ENCODE data around the gene SOWAHC.

The SOWAHC gene

DNA sequence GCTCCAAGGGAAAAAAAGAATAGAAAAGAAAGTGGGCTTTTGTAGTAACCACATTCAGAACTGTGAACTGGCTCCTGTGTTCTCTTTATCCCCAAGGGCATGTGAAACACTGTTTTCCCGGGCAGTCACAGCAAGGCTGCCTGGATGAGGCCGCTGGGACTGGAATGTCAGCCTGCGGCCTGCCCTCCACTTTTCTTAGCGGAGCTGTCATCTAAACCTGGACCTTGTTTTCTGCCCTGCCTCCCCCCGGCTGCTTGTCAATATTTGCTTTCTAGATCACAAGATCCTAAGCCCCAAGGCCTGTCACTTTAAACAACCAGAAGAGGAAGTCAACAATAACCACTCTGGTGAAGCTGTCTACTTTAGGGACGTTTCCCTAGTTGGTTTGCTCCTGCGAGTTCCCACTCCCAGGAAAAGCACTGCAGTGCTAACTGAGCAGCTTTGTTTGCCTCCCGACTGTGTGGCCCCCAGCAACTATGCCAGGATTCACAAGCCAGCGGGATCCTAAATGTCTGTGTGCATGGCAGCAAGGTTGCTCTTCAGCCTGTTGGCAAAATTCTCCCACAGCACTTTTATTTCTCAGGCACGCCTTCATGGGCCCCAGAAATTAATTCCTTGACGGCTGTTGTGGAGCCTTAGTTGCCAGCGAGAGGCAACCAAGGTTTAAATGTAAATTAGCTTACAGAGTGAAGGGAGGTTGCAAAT is 30.6 kb downstream of the SOWAHC start:
- TF ChIP-seq, protein P1, sequence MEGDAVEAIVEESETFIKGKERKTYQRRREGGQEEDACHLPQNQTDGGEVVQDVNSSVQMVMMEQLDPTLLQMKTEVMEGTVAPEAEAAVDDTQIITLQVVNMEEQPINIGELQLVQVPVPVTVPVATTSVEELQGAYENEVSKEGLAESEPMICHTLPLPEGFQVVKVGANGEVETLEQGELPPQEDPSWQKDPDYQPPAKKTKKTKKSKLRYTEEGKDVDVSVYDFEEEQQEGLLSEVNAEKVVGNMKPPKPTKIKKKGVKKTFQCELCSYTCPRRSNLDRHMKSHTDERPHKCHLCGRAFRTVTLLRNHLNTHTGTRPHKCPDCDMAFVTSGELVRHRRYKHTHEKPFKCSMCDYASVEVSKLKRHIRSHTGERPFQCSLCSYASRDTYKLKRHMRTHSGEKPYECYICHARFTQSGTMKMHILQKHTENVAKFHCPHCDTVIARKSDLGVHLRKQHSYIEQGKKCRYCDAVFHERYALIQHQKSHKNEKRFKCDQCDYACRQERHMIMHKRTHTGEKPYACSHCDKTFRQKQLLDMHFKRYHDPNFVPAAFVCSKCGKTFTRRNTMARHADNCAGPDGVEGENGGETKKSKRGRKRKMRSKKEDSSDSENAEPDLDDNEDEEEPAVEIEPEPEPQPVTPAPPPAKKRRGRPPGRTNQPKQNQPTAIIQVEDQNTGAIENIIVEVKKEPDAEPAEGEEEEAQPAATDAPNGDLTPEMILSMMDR (IDR thresholded peaks at IDR 0.05; ENCODE audit: low read depth, low read length, missing control alignments), result no peak
- in situ Hi-C loops (cut with HindIII; ENCODE audit: low sequenced_read_pairs), result loop anchor here (5.0 kb wide), 3 partner anchors 37 to 87 kb away; no protein-coding TSS in a partner anchor
- no peak for DNase-seq (ENCODE audit: low read depth)
- H3K4me3 ChIP-seq (ENCODE audit: low read depth, low read length), result no peak overlapping the region

DNA sequence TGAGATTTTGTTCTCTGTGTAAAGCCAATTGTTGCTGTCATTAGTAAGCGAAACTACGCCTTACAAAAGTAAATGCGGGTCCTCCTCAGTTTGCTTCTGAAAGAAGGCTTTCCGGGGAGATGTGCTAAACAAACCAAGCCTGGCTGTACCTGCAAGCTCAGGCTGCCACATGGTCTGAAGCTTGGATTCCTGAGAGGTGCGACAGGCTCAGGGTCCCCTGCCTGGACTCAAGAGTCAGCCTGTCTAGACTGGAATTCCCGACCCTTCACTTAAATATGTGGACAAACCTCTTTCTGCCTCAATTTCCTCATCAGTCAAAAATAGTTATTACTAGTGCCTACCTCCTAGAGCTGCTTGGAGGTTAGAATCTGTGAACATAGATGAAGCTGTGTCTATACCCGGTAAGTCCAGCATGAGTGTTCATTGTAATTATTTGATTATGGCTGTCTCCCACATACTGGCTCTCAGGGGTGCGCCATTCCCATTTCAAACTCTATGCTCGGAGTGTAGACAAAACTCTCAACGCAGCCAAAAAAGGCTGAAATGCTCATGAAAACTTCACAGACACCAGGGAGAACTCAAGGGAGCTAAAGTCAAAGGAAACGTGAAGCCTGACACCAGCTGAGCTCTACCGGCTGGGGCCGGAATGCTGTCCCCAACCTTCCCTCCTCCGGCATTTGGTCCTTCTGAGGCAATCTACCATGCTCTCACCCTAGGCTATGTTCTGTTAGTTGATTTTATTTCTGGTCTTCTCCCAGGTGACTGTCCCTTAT is 31.4 kb downstream of the SOWAHC start:
- DNase-seq (ENCODE audit: low read depth), result no peak
- H3K4me3 ChIP-seq (ENCODE audit: low read depth, low read length), result no peak overlapping the region
- in situ Hi-C loops (cut with HindIII; ENCODE audit: low sequenced_read_pairs), result loop anchor here (5.0 kb wide), 3 partner anchors 38 to 88 kb away; no protein-coding TSS in a partner anchor
- TF ChIP-seq, protein P1 (IDR thresholded peaks at IDR 0.05; ENCODE audit: low read depth, low read length, missing control alignments), result no peak

DNA sequence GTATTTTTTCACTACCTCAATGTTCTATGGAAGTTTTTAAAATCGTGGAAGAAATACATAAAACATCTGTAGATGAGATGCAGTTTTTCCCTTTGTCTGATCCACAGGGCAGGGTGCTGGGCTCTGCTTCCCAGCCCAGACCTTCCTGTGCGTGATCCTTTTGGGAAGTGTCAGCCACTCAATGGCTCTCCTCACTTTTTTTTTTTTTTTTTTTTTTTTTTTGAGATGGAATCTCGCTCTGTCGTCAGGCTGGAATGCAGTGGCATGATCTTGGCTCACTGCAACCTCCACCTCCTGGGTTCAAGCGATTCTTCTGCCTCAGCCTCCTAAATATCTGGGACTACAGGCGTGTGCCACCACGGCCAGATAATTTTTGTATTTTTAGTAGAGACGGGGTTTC is 32.8 kb downstream of the SOWAHC start:
- TF ChIP-seq, protein P1 (IDR thresholded peaks at IDR 0.05; ENCODE audit: low read depth, low read length, missing control alignments), result no peak
- no peak overlapping the region for H3K4me3 ChIP-seq (ENCODE audit: low read depth, low read length)
- in situ Hi-C loops (cut with HindIII; ENCODE audit: low sequenced_read_pairs), result loop anchor here (5.0 kb wide), 3 partner anchors 40 to 90 kb away; no protein-coding TSS in a partner anchor
- DNase-seq (ENCODE audit: low read depth), result no peak

DNA sequence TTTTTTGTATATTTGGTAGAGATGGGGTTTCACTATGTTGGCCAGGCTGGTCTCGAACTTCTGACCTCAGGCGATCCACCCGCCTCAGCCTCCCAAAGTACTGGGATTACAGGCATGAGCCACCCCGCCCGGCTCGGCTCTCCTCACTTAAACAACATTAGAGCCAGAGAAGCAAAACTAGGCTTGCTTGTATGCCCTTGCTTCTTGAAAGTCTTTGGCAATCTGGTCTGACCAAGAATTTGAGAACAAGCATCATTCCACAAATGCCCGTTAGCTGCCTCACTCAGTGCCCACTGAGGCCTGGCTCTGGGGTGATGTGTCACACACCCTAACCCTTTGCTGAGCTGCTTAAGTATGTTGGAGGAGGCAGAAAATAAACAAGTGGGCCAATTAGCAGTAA is 33.5 kb downstream of the SOWAHC start:
- in situ Hi-C loops (cut with HindIII; ENCODE audit: low sequenced_read_pairs), result loop anchor here (5.0 kb wide), 3 partner anchors 40 to 90 kb away; no protein-coding TSS in a partner anchor
- TF ChIP-seq, protein P1 (IDR thresholded peaks at IDR 0.05; ENCODE audit: low read depth, low read length, missing control alignments), result no peak
- no peak overlapping the region for H3K4me3 ChIP-seq (ENCODE audit: low read depth, low read length)
- DNase-seq (ENCODE audit: low read depth), result no peak

DNA sequence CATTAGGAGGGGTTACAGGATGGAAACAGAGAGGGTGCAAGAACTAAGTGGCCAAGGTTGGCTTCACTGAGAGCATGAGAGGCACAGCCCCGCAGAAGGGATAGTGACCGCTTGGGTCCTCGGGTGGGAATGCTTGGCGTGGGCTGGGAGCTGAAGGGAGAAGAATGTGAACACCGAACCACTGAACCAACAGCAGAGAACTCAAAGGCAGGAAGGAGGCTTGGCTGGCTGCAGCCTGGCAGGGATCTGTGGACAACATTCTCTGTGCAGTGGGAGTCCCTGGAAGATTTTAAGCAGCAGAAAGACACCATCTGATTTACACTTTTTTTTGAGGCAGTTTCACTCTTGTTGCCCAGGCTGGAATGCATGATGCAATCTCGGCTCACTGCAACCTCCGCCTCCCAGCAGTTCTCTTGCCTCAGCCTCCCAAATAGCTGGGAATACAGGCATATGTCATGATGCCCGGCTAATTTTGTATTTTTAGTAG is 33.9 kb downstream of the SOWAHC start:
- TF ChIP-seq, protein P1 (IDR thresholded peaks at IDR 0.05; ENCODE audit: low read depth, low read length, missing control alignments), result no peak
- in situ Hi-C loops (cut with HindIII; ENCODE audit: low sequenced_read_pairs), result loop anchor here (5.0 kb wide), 3 partner anchors 41 to 91 kb away; no protein-coding TSS in a partner anchor
- no peak overlapping the region for H3K4me3 ChIP-seq (ENCODE audit: low read depth, low read length)
- no peak for DNase-seq (ENCODE audit: low read depth)

All from astrocyte of the cerebellum (primary cell).